ENCODE measurements around the gene RIMBP2. TPM values are rescaled to one million over a fixed set of nuclear protein-coding genes. Genes with fewer than 3 reads are reported as not detected.

Gene RIMBP2
- polyA plus RNA-seq, 1 of the 3 experiments (the other 2 are of a cell fraction), result 0.90 TPM

- 71% methylated on average over 12 of the region's 16 CpGs for WGBS (ENCODE audit: low lambda C conversion rate)
- Histone ChIP-seq H3K79me2 (ENCODE audit: insufficient read depth) (no peaks in the 10 kb centered on the region), H3K27me3 (ENCODE audit: insufficient read depth) (no peaks in the 10 kb centered on the region), H3K27ac (ENCODE audit: low read depth in 2 of 2, low read length in 1 of 2) (no peak overlapping the region; a peak in 1 of 4 replicates), H3K9me2 (no peaks in the 10 kb centered on the region), H3K36me3 (replicated peaks in 1 of 2; ENCODE audit: control insufficient read depth in 1 of 2, insufficient read depth in 2 of 2, low read length in 1 of 2) (no peaks in the 10 kb centered on the region), H3K4me2 (no peak overlapping the region), H2AFZ (ENCODE audit: low read depth) (no peak overlapping the region), H3K4me1 (ENCODE audit: control insufficient read depth in 1 of 2, insufficient read depth in 2 of 2, low read depth in 1 of 2, low read length in 1 of 2) (peaks cover 0 to 40% of the 10 kb centered on the region in 2 experiments; a peak in 2 of 4 replicates), H3F3A (replicated peaks; ENCODE audit: insufficient read depth) (no peaks in the 10 kb centered on the region), H3K9me3 (no peaks in the 10 kb centered on the region), H3K4me3 (ENCODE audit: low read depth in 2 of 2, low read length in 1 of 2) (no peak overlapping the region; a peak in 1 of 4 replicates), H4K20me1 (ENCODE audit: insufficient read depth) (no peaks in the 10 kb centered on the region), H3K9ac (no peak overlapping the region)
- DNase-seq, result no peak
- no peak for TF ChIP-seq SMC3 (IDR thresholded peaks at IDR 0.05; ENCODE audit: low read depth, low read length)
- TF ChIP-seq YY1 (IDR thresholded peaks at IDR 0.05; ENCODE audit: low read depth), result no peak
- TF ChIP-seq, protein P1, sequence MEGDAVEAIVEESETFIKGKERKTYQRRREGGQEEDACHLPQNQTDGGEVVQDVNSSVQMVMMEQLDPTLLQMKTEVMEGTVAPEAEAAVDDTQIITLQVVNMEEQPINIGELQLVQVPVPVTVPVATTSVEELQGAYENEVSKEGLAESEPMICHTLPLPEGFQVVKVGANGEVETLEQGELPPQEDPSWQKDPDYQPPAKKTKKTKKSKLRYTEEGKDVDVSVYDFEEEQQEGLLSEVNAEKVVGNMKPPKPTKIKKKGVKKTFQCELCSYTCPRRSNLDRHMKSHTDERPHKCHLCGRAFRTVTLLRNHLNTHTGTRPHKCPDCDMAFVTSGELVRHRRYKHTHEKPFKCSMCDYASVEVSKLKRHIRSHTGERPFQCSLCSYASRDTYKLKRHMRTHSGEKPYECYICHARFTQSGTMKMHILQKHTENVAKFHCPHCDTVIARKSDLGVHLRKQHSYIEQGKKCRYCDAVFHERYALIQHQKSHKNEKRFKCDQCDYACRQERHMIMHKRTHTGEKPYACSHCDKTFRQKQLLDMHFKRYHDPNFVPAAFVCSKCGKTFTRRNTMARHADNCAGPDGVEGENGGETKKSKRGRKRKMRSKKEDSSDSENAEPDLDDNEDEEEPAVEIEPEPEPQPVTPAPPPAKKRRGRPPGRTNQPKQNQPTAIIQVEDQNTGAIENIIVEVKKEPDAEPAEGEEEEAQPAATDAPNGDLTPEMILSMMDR (IDR thresholded peaks at IDR 0.05), result no peak
- TF ChIP-seq RAD21 (IDR thresholded peaks at IDR 0.05; ENCODE audit: low read length), result no peak
- no peak for TF ChIP-seq FOXM1 (IDR thresholded peaks at IDR 0.05; ENCODE audit: low read depth)
- TF ChIP-seq MXI1 (IDR thresholded peaks at IDR 0.05; ENCODE audit: low read depth, low read length), result no peak
- TF ChIP-seq GABPA (IDR thresholded peaks at IDR 0.05; ENCODE audit: low read depth), result no peak
- ChIA-PET POLR2A (no interaction called here), CTCF (interaction anchor here (1.6 kb wide), 1 partner anchor 73 kb away, joined by 5 read pairs; no protein-coding TSS in a partner anchor)
These were observed 41.0 kb downstream of the RIMBP2 start for GRCh38 chr12:130675121-130675520.

DNA sequence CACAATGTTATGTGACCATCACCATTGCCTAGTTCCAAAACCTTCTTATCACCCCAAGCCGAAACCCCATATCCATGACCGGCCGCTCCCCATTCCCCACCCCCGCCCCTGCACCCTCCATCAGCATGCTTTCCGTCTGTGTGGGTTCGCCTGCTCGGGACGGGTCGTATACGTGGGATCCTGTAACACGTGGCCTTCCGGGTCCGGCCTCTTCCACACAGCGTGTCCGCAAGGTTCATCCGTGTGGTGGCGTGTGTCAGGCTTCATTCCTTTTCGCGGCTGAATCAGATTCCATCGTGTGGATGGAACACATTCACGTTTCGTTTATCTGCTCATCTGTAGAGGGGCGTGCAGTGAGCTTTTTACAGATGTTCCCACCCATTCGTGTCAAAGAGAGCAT is 41.4 kb downstream of the RIMBP2 start:
- Histone ChIP-seq H3K36me3 (replicated peaks in 1 of 2; ENCODE audit: control insufficient read depth in 1 of 2, insufficient read depth in 2 of 2, low read length in 1 of 2) (no peaks in the 10 kb centered on the region), H3K27me3 (ENCODE audit: insufficient read depth) (no peaks in the 10 kb centered on the region), H3K4me1 (ENCODE audit: control insufficient read depth in 1 of 2, insufficient read depth in 2 of 2, low read depth in 1 of 2, low read length in 1 of 2) (peaks cover 0 to 42% of the 10 kb centered on the region in 2 experiments; a peak in 2 of 4 replicates), H3K27ac (ENCODE audit: low read depth in 2 of 2, low read length in 1 of 2) (no peak overlapping the region; a peak in 1 of 4 replicates), H3K9me2 (no peaks in the 10 kb centered on the region), H2AFZ (ENCODE audit: low read depth) (no peak overlapping the region), H3F3A (replicated peaks; ENCODE audit: insufficient read depth) (no peaks in the 10 kb centered on the region), H4K20me1 (ENCODE audit: insufficient read depth) (no peaks in the 10 kb centered on the region), H3K4me2 (no peak overlapping the region), H3K9me3 (no peaks in the 10 kb centered on the region), H3K79me2 (ENCODE audit: insufficient read depth) (no peaks in the 10 kb centered on the region), H3K9ac (no peak overlapping the region), H3K4me3 (ENCODE audit: low read depth in 2 of 2, low read length in 1 of 2) (no peak overlapping the region)
- 73% methylated on average over 24 of the region's 24 CpGs for WGBS (ENCODE audit: low lambda C conversion rate)
- DNase-seq, result no peak
- POLR2A ChIA-PET, result no interaction called here
- CTCF ChIA-PET, result interaction anchor here (0.6 kb wide), 1 partner anchor 13 kb away, joined by 3 read pairs; no protein-coding TSS in a partner anchor
- TF ChIP-seq RAD21 (IDR thresholded peaks at IDR 0.05; ENCODE audit: low read length) (no peak), NRF1 (IDR thresholded peaks at IDR 0.05; ENCODE audit: low read depth, low read length) (no peak), EP300 (IDR thresholded peaks at IDR 0.05; ENCODE audit: borderline replicate concordance in 1 of 2, low read depth in 1 of 2, low read length in 1 of 2) (no peak), JUND (IDR thresholded peaks at IDR 0.05) (no peak), MEF2A (IDR thresholded peaks at IDR 0.05; ENCODE audit: borderline replicate concordance, low read depth) (no peak), ZBTB33 (IDR thresholded peaks at IDR 0.05; ENCODE audit: borderline replicate concordance, low read depth) (no peak), REST (IDR thresholded peaks at IDR 0.05; ENCODE audit: low read depth, low read length) (no peak), EZH2phosphoT487 (IDR thresholded peaks at IDR 0.05; ENCODE audit: borderline replicate concordance, low read depth) (no peak), NFIC (IDR thresholded peaks at IDR 0.05; ENCODE audit: borderline replicate concordance) (no peak), CHD2 (IDR thresholded peaks at IDR 0.05; ENCODE audit: low read length, partially characterized antibody) (no peak), YY1 (IDR thresholded peaks at IDR 0.05; ENCODE audit: low read depth) (no peak), FOXM1 (IDR thresholded peaks at IDR 0.05; ENCODE audit: low read depth) (no peak)
- TF ChIP-seq, protein P1 (IDR thresholded peaks at IDR 0.05), result no peak

Measured in SK-N-SH (cell line).